C4-2B (cell line): ENCODE data around the gene HS6ST3.

Experiments
- ZFX ChIP-seq: fragments of 450-650 bp; IDR thresholded peaks from 2 replicates; pipeline ENCODE4 v1.6.1; 2017
- TF ChIP-seq, protein P1 (sequence below): fragments of 450-650 bp; conservative IDR thresholded peaks from 2 replicates; pipeline ENCODE4 v1.5.1; 2017; ENCODE audit warnings: mild to moderate bottlenecking

DNA sequence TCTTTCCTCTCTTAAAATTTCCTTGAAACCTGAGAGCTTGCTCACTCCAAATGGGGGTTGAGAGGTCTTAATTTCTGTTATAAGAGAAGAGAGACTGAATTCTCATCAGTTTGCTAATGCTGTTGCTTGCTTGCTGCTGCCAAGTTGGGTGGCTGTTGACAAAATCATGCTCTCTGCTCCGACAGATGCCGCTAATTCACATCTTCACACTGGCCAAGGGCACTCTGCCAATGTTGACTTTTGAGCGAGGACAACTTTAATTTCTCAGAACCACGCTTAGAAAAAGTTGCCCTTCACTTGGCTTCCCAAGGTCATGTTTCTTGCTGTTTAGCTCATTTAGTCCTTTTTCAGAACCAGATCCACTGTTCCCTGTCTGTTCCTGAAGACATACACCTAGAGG, 402.9 kb downstream of the HS6ST3 start:
- TF ChIP-seq, protein P1, sequence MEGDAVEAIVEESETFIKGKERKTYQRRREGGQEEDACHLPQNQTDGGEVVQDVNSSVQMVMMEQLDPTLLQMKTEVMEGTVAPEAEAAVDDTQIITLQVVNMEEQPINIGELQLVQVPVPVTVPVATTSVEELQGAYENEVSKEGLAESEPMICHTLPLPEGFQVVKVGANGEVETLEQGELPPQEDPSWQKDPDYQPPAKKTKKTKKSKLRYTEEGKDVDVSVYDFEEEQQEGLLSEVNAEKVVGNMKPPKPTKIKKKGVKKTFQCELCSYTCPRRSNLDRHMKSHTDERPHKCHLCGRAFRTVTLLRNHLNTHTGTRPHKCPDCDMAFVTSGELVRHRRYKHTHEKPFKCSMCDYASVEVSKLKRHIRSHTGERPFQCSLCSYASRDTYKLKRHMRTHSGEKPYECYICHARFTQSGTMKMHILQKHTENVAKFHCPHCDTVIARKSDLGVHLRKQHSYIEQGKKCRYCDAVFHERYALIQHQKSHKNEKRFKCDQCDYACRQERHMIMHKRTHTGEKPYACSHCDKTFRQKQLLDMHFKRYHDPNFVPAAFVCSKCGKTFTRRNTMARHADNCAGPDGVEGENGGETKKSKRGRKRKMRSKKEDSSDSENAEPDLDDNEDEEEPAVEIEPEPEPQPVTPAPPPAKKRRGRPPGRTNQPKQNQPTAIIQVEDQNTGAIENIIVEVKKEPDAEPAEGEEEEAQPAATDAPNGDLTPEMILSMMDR = no peak
- TF ChIP-seq ZFX = no peak
